ENCODE data around the gene DENND1C.

The DENND1C gene

DNA sequence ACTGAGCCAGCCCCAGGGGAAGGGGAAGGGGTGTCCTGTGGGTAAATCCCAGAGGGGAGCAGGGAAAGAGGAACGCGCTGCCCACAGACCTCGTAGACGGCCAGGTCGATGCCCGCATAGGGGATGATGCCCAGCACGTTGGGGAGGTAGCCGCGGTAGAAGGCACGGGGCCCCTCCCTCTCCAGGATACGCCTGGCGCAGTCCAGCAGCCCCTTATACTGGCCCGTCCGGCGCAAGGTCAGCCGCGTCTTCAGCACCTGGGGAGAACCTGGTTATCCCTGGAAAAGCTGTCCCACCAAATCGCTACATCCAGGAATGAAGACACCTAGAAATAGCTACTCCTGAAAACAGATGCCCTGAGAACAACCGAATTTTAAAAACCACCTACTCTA lies 29.4 kb downstream of the DENND1C start:
- TF ChIP-seq EZH2 (IDR thresholded peaks at IDR 0.05; ENCODE audit: borderline replicate concordance, low read length) = no peak
- TF ChIP-seq, protein P1, sequence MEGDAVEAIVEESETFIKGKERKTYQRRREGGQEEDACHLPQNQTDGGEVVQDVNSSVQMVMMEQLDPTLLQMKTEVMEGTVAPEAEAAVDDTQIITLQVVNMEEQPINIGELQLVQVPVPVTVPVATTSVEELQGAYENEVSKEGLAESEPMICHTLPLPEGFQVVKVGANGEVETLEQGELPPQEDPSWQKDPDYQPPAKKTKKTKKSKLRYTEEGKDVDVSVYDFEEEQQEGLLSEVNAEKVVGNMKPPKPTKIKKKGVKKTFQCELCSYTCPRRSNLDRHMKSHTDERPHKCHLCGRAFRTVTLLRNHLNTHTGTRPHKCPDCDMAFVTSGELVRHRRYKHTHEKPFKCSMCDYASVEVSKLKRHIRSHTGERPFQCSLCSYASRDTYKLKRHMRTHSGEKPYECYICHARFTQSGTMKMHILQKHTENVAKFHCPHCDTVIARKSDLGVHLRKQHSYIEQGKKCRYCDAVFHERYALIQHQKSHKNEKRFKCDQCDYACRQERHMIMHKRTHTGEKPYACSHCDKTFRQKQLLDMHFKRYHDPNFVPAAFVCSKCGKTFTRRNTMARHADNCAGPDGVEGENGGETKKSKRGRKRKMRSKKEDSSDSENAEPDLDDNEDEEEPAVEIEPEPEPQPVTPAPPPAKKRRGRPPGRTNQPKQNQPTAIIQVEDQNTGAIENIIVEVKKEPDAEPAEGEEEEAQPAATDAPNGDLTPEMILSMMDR (IDR thresholded peaks at IDR 0.05; ENCODE audit: low read length) = no peak
- H2AFZ ChIP-seq (ENCODE audit: low read length) = no peak overlapping the region
- H3K4me1 ChIP-seq (ENCODE audit: insufficient read depth, low read length, severe bottlenecking) = no peaks in the 10 kb centered on the region
- H3K27ac ChIP-seq (ENCODE audit: low read depth, low read length, poor library complexity, severe bottlenecking) = no peak overlapping the region
- peaks cover 70% of the 10 kb centered on the region for H3K36me3 ChIP-seq (ENCODE audit: insufficient read depth, low read length)
- H3F3A ChIP-seq (ENCODE audit: insufficient read depth, low read length) = no peaks in the 10 kb centered on the region
- H3K4me3 ChIP-seq (ENCODE audit: low read depth, low read length, poor library complexity, severe bottlenecking) = no peak overlapping the region
- no peaks in the 10 kb centered on the region for H3K27me3 ChIP-seq (ENCODE audit: insufficient read depth, low read length)
- peaks cover 15% of the 10 kb centered on the region for H3K9me3 ChIP-seq (ENCODE audit: low read length)
- H3K9me2 ChIP-seq (ENCODE audit: low read depth, low read length) = no peaks in the 10 kb centered on the region
- no peaks in the 10 kb centered on the region for H4K20me1 ChIP-seq (ENCODE audit: insufficient read depth, low read length)
- H3K9ac ChIP-seq (ENCODE audit: low read length) = no peak overlapping the region
- H3K79me2 ChIP-seq (ENCODE audit: insufficient read depth, low read length) = no peaks in the 10 kb centered on the region
- H3K4me2 ChIP-seq (ENCODE audit: low read length) = no peak overlapping the region

DNA sequence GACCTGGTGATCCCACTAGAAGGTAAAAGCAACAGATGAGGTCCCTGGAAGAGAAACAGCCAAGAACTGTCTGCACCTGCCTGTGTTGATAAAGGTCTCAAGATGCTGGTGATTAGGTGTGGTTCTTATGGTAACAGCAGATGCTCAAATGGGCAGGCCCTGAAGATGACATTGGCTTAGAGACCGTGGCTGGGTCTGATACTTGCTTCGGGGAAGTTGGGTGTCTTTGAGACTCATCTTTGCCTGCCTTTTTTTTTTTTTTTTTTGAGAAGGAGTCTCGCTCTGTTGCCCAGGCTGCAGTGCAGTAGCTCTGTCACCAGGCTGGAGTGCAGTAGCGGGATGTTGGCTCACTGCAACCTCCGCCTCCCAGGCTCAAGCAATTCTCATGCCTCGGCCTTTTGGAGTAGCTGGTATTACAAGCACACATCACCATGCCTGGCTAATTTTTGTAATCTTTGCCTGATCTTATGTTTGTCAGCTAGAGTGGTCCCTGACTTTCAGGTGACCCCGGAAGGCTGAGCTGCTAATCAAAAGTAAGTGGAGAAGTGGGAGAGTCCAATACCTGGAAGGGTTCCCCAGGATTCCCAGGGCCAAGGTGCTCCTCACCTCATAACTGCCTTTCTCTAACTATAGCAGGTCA lies 29.9 kb downstream of the DENND1C start:
- Histone ChIP-seq H3K9ac (ENCODE audit: low read length) (no peak overlapping the region), H3F3A (ENCODE audit: insufficient read depth, low read length) (no peaks in the 10 kb centered on the region), H4K20me1 (ENCODE audit: insufficient read depth, low read length) (no peaks in the 10 kb centered on the region), H3K27ac (ENCODE audit: low read depth, low read length, poor library complexity, severe bottlenecking) (no peak overlapping the region), H3K4me3 (ENCODE audit: low read depth, low read length, poor library complexity, severe bottlenecking) (no peak overlapping the region), H2AFZ (ENCODE audit: low read length) (no peak overlapping the region), H3K4me2 (ENCODE audit: low read length) (no peak overlapping the region), H3K36me3 (ENCODE audit: insufficient read depth, low read length) (peaks cover 67% of the 10 kb centered on the region), H3K27me3 (ENCODE audit: insufficient read depth, low read length) (no peaks in the 10 kb centered on the region), H3K9me2 (ENCODE audit: low read depth, low read length) (no peaks in the 10 kb centered on the region), H3K4me1 (ENCODE audit: insufficient read depth, low read length, severe bottlenecking) (no peaks in the 10 kb centered on the region), H3K79me2 (ENCODE audit: insufficient read depth, low read length) (no peaks in the 10 kb centered on the region), H3K9me3 (ENCODE audit: low read length) (peaks cover 15% of the 10 kb centered on the region)
- TF ChIP-seq EZH2 (IDR thresholded peaks at IDR 0.05; ENCODE audit: borderline replicate concordance, low read length) = no peak
- TF ChIP-seq, protein P1 (IDR thresholded peaks at IDR 0.05; ENCODE audit: low read length) = no peak

DNA sequence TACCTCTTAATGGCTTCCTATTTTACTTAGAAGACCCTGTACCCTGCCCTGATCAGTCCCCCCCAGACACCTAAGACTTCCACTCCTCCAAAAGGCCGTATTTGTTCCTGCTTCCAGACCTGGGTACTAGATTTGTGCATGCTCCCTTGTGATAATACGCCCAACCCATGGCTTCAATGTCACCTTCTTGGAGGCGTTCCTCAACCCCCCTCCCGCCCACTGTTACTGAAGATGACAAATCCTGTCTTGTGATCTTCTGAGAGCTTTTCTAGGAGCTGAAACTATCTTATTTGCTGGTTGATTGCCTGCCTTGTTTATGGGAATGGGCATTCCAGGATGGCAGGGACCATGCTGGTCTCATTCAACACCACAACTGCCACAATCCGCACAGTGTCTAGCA lies 31.4 kb downstream of the DENND1C start:
- TF ChIP-seq EZH2 (IDR thresholded peaks at IDR 0.05; ENCODE audit: borderline replicate concordance, low read length) = no peak
- TF ChIP-seq, protein P1 (IDR thresholded peaks at IDR 0.05; ENCODE audit: low read length) = no peak
- H3K4me1 ChIP-seq (ENCODE audit: insufficient read depth, low read length, severe bottlenecking) = no peaks in the 10 kb centered on the region
- peaks cover 67% of the 10 kb centered on the region for H3K36me3 ChIP-seq (ENCODE audit: insufficient read depth, low read length)
- H4K20me1 ChIP-seq (ENCODE audit: insufficient read depth, low read length) = no peaks in the 10 kb centered on the region
- H3K27me3 ChIP-seq (ENCODE audit: insufficient read depth, low read length) = no peaks in the 10 kb centered on the region
- H3K79me2 ChIP-seq (ENCODE audit: insufficient read depth, low read length) = no peaks in the 10 kb centered on the region
- no peak overlapping the region for H2AFZ ChIP-seq (ENCODE audit: low read length)
- no peaks in the 10 kb centered on the region for H3F3A ChIP-seq (ENCODE audit: insufficient read depth, low read length)
- no peak overlapping the region for H3K9ac ChIP-seq (ENCODE audit: low read length)
- no peak overlapping the region for H3K4me2 ChIP-seq (ENCODE audit: low read length)
- no peaks in the 10 kb centered on the region for H3K9me2 ChIP-seq (ENCODE audit: low read depth, low read length)
- H3K9me3 ChIP-seq (ENCODE audit: low read length) = peaks cover 15% of the 10 kb centered on the region
- H3K4me3 ChIP-seq (ENCODE audit: low read depth, low read length, poor library complexity, severe bottlenecking) = no peak overlapping the region
- H3K27ac ChIP-seq (ENCODE audit: low read depth, low read length, poor library complexity, severe bottlenecking) = no peak overlapping the region
